Naive thymus-derived CD4-positive, alpha-beta T cell (primary cell): Measurements from ENCODE around the gene EPHA3. TPM values are rescaled to one million over a fixed set of nuclear protein-coding genes. Genes with fewer than 3 reads are reported as not detected.
"Not testable (repeated sequence)": the region's sequence is repeated elsewhere in the genome, so short reads cannot be mapped to it uniquely, and the experiment has no call there.

Experiments used
- ATAC-seq: fragments of 150-1000 bp; cut with Tn5 transposase; 2 replicates; pipeline ENCODE4 v1.10.0; 2021; ENCODE audit warnings: mild to moderate bottlenecking, moderate library complexity
- CTCF ChIA-PET: fragments of 350-600 bp; sonication (Branson Sonifier 250); formaldehyde crosslinking; loops from one replicate; lab custom pipeline; 2021; ENCODE audit warnings: antibody characterized with exemption; lab: Charles Lee
- POLR2A ChIA-PET: fragments of 350-600 bp; sonication (Branson Sonifier 250); formaldehyde crosslinking; loops from one replicate; lab custom pipeline; 2021; ENCODE audit warnings: antibody characterized with exemption, inconsistent platforms; lab: Charles Lee
- DNase-seq, 9 donors: peaks; one replicate each; pipeline versions ENCODE4 v3.0.0 to v3.0.0-alpha.2; 2020 to 2022; ENCODE audit warnings: mixed read lengths in 1 of 9
- H3K27ac ChIP-seq: one replicate; pipeline ENCODE4 v1.7.0; 2013; ENCODE audit warnings: mild to moderate bottlenecking, low read depth, low read length, moderate library complexity
- H3K27me3 ChIP-seq, 2 donors: one replicate each; pipeline ENCODE4 v1.7.0; 2013; ENCODE audit warnings: low read length in 2 of 2, mild to moderate bottlenecking in 2 of 2, moderate library complexity in 2 of 2; ENCODE audit not compliant: control insufficient read depth in 2 of 2, insufficient read depth in 2 of 2
- H3K36me3 ChIP-seq, 3 experiments: 1 replicate in 2 of 3; 2 replicates in 1 of 3; pipeline ENCODE4 v1.7.0; 2013; ENCODE audit warnings: low read length in 3 of 3, mild to moderate bottlenecking in 3 of 3, moderate library complexity in 1 of 3; ENCODE audit not compliant: insufficient read depth in 3 of 3, control insufficient read depth in 2 of 3
- H3K4me1 ChIP-seq, 2 donors: one replicate each; pipeline ENCODE4 v1.7.0; 2013; ENCODE audit warnings: low read length in 2 of 2, mild to moderate bottlenecking in 2 of 2, moderate library complexity in 1 of 2; ENCODE audit not compliant: control insufficient read depth in 2 of 2, insufficient read depth in 2 of 2
- H3K4me3 ChIP-seq: 2 replicates; pipeline ENCODE4 v1.7.0; 2013; ENCODE audit warnings: mild to moderate bottlenecking, low read length
- H3K9me3 ChIP-seq, 3 experiments: 1 replicate in 2 of 3; 2 replicates in 1 of 3; pipeline ENCODE4 v1.7.0; 2013; ENCODE audit warnings: low read length in 3 of 3; ENCODE audit not compliant: control insufficient read depth in 2 of 3
- H3K27ac Mint-ChIP-seq, 9 donors: one replicate each; pipeline ENCODE4 v1.8.0; 2020 to 2022; ENCODE audit warnings: mixed read lengths in 9 of 9, mild to moderate bottlenecking in 8 of 9, moderate library complexity in 5 of 9, inconsistent platforms in 2 of 9
- H3K27me3 Mint-ChIP-seq, 5 donors: one replicate each; pipeline ENCODE4 v1.8.0; 2021 to 2022; ENCODE audit warnings: mixed read lengths in 5 of 5, mild to moderate bottlenecking in 1 of 5
- H3K36me3 Mint-ChIP-seq, 5 donors: one replicate each; pipeline ENCODE4 v1.8.0; 2020 to 2022; ENCODE audit warnings: mixed read lengths in 5 of 5, mild to moderate bottlenecking in 3 of 5, inconsistent platforms in 1 of 5
- H3K4me1 Mint-ChIP-seq, 7 donors: one replicate each; pipeline ENCODE4 v1.8.0; 2020 to 2022; ENCODE audit warnings: mixed read lengths in 7 of 7, mild to moderate bottlenecking in 3 of 7, inconsistent platforms in 1 of 7
- H3K4me3 Mint-ChIP-seq, 10 donors: one replicate each; pipeline ENCODE4 v1.8.0; 2020 to 2022; ENCODE audit warnings: mild to moderate bottlenecking in 10 of 10, mixed read lengths in 10 of 10, moderate library complexity in 6 of 10, inconsistent platforms in 2 of 10
- H3K9me3 Mint-ChIP-seq, 11 donors: one replicate each; pipeline ENCODE4 v1.8.0; 2020 to 2022; ENCODE audit warnings: mixed read lengths in 11 of 11, mild to moderate bottlenecking in 4 of 11, inconsistent platforms in 1 of 11, moderate library complexity in 1 of 11
- intact Hi-C, 2 donors: fragments of 100-400 bp; cut with micrococcal nuclease; formaldehyde crosslinking; loops; one replicate each; pipeline ENCODE4 v1.15.1; 2023
- polyA plus RNA-seq, 2 donors: library from polyadenylated mRNA; unstranded; fragments of 300-500 nt; fragmentation: Illumina TruSeq; gene quantifications; one replicate each; pipeline ENCODE4 v1.2.3, GENCODE V29; 2021
- total RNA-seq, 6 experiments: library from RNA in 5 of 6; stranded (reverse) in 5 of 6; gene quantifications; 1 replicate in 5 of 6; 2 replicates in 1 of 6; pipeline ENCODE4 v1.2.3 and lab custom pipeline; 2021 to 2026

The EPHA3 gene
- total and polyA plus RNA-seq, 7 experiments from 2014 or later = not detected

GRCh38 chr3:89332386-89332785 lies 225.0 kb downstream of the EPHA3 start:
- Mint-ChIP-seq H3K9me3 (peaks cover 0 to 11% (median 4%) of the 10 kb centered on the region in 11 donors), H3K27ac (no peak overlapping the region), H3K36me3 (no peaks in the 10 kb centered on the region), H3K4me3 (no peak overlapping the region), H3K27me3 (no peaks in the 10 kb centered on the region), H3K4me1 (no peaks in the 10 kb centered on the region)
- Histone ChIP-seq H3K9me3 (no peaks in the 10 kb centered on the region), H3K27ac (no peak overlapping the region), H3K27me3 (no peaks in the 10 kb centered on the region), H3K36me3 (no peaks in the 10 kb centered on the region), H3K4me3 (no peak overlapping the region), H3K4me1 (no peaks in the 10 kb centered on the region)
- intact Hi-C loops = no loop called here
- ChIA-PET CTCF (no interaction called here), POLR2A (no interaction called here)
- ATAC-seq (no peak), DNase-seq (no peak)

GRCh38 chr3:89332793-89333192 lies 225.4 kb downstream of the EPHA3 start:
- no peaks in the 10 kb centered on the region for H3K4me1 Mint-ChIP-seq
- POLR2A ChIA-PET = no interaction called here
- H3K4me3 Mint-ChIP-seq = no peak overlapping the region
- H3K9me3 Mint-ChIP-seq = peaks cover 0 to 9% (median 4%) of the 10 kb centered on the region in 11 donors
- CTCF ChIA-PET = no interaction called here
- no peaks in the 10 kb centered on the region for H3K36me3 ChIP-seq
- ATAC-seq (no peak), DNase-seq (no peak)
- H3K27me3 ChIP-seq = no peaks in the 10 kb centered on the region
- no peak overlapping the region for H3K27ac Mint-ChIP-seq
- no peak overlapping the region for H3K27ac ChIP-seq
- H3K9me3 ChIP-seq = no peaks in the 10 kb centered on the region
- H3K4me1 ChIP-seq = no peaks in the 10 kb centered on the region
- no peak overlapping the region for H3K4me3 ChIP-seq
- no peaks in the 10 kb centered on the region for H3K27me3 Mint-ChIP-seq
- H3K36me3 Mint-ChIP-seq = no peaks in the 10 kb centered on the region
- intact Hi-C loops = no loop called here

DNA sequence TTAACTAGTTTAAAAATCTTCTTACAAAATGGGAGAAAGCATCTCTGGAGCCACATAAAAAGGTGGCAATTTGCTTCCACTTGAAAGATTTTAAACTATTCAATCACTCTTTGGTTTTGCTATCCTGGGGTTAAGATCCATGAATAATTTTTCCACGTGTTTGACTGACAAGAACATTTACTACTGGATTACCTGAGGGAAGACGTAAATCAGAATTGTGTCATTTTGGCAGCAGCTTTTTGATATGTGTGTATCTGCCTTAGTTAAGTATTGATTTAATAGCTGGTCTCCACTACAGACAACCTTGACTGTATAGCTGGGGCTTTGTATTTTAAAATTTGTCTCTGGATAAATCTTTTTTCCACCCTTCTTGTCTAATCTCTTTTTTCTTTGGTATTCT lies 228.3 kb downstream of the EPHA3 start:
- Mint-ChIP-seq H3K9me3 (peaks cover 0 to 8% (median 4%) of the 10 kb centered on the region in 11 donors), H3K4me1 (no peaks in the 10 kb centered on the region), H3K36me3 (no peaks in the 10 kb centered on the region), H3K4me3 (no peak overlapping the region), H3K27me3 (no peaks in the 10 kb centered on the region), H3K27ac (no peak overlapping the region)
- Histone ChIP-seq H3K36me3 (no peaks in the 10 kb centered on the region), H3K9me3 (no peaks in the 10 kb centered on the region), H3K4me1 (no peaks in the 10 kb centered on the region), H3K27ac (no peak overlapping the region), H3K4me3 (no peak overlapping the region), H3K27me3 (no peaks in the 10 kb centered on the region)
- CTCF ChIA-PET = no interaction called here
- intact Hi-C loops = no loop called here
- ATAC-seq = no peak
- POLR2A ChIA-PET = no interaction called here
- DNase-seq = no peak

GRCh38 chr3:89340408-89340807 lies 233.0 kb downstream of the EPHA3 start:
- Mint-ChIP-seq H3K9me3 (peaks cover 1 to 13% (median 4%) of the 10 kb centered on the region in 11 donors), H3K27me3 (no peaks in the 10 kb centered on the region), H3K4me3 (no peak overlapping the region), H3K36me3 (no peaks in the 10 kb centered on the region), H3K4me1 (no peaks in the 10 kb centered on the region), H3K27ac (no peak overlapping the region)
- DNase-seq = no peak
- no peaks in the 10 kb centered on the region for H3K4me1 ChIP-seq
- no peak overlapping the region for H3K27ac ChIP-seq
- no peaks in the 10 kb centered on the region for H3K27me3 ChIP-seq
- no peaks in the 10 kb centered on the region for H3K9me3 ChIP-seq
- CTCF ChIA-PET = interaction anchor here (0.7 kb wide), 1 partner anchor 848 kb away, joined by 3 read pairs; no protein-coding TSS in a partner anchor
- POLR2A ChIA-PET = no interaction called here
- intact Hi-C loops = no loop called here
- no peaks in the 10 kb centered on the region for H3K36me3 ChIP-seq
- H3K4me3 ChIP-seq = no peak overlapping the region
- ATAC-seq = no peak

DNA sequence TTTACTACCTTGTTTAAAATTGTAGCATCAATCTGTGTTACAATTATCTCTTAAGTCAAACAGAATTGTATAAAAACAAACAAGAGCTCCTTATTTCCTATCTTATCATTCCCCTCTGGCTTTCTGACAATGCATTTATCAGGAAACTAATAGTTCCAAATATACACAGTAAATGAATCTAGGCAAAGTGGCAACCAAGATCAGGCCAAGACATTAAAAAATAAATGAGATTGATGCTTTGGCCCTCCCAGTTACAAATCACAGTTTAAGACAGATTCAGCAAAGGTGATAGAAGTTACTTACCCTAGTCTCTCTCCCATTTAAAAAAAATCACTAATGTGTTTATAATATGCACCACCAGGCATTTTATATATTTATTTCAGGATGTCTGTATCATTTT lies 236.7 kb downstream of the EPHA3 start:
- Histone ChIP-seq H3K4me3 (no peak overlapping the region), H3K9me3 (no peaks in the 10 kb centered on the region), H3K27ac (no peak overlapping the region), H3K36me3 (no peaks in the 10 kb centered on the region), H3K27me3 (no peaks in the 10 kb centered on the region), H3K4me1 (no peaks in the 10 kb centered on the region)
- Mint-ChIP-seq H3K4me3 (no peak overlapping the region), H3K4me1 (no peaks in the 10 kb centered on the region), H3K27ac (no peak overlapping the region), H3K27me3 (no peaks in the 10 kb centered on the region), H3K36me3 (no peaks in the 10 kb centered on the region), H3K9me3 (peaks cover 0 to 8% (median 4%) of the 10 kb centered on the region in 11 donors)
- intact Hi-C loops = no loop called here
- no peak for ATAC-seq
- ChIA-PET POLR2A (no interaction called here), CTCF (no interaction called here)
- no peak for DNase-seq

- H3K4me1 ChIP-seq, ATAC-seq, H3K27ac ChIP-seq, H3K36me3 ChIP-seq, H3K4me3 ChIP-seq, H3K4me3 Mint-ChIP-seq, CTCF ChIA-PET, H3K36me3 Mint-ChIP-seq, H3K9me3 ChIP-seq, DNase-seq, H3K27ac Mint-ChIP-seq, H3K4me1 Mint-ChIP-seq, POLR2A ChIA-PET, H3K27me3 ChIP-seq, intact Hi-C loops, H3K9me3 Mint-ChIP-seq, H3K27me3 Mint-ChIP-seq: not testable (repeated sequence)
Measured at GRCh38 chr3:89350935-89351334, 243.5 kb downstream of the EPHA3 start.

DNA sequence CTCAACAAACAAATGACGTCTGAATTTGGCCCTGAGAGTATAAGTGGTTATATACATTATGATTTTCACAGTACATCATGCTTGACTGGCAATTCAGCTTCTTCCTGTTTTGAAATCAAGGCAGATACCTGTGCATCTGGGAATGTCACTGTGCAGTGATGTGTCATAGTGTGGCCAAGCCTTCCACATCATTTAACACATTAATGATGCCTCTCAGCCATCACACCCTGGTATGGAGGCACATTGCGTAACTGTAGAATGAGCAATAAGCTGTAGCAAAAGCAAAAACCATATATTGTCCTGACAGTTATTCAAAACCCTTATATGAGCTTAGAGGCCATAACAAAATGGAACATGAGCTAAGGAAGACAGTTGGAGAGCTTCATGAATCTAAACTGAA lies 246.0 kb downstream of the EPHA3 start:
- Histone ChIP-seq H3K27ac (no peak overlapping the region), H3K36me3 (no peaks in the 10 kb centered on the region), H3K27me3 (no peaks in the 10 kb centered on the region), H3K4me1 (no peaks in the 10 kb centered on the region), H3K4me3 (no peak overlapping the region), H3K9me3 (no peaks in the 10 kb centered on the region)
- CTCF ChIA-PET = no interaction called here
- intact Hi-C loops = no loop called here
- POLR2A ChIA-PET = no interaction called here
- H3K36me3 Mint-ChIP-seq = no peaks in the 10 kb centered on the region
- no peak overlapping the region for H3K4me3 Mint-ChIP-seq
- H3K27me3 Mint-ChIP-seq = no peaks in the 10 kb centered on the region
- ATAC-seq (no peak), DNase-seq (no peak)
- peaks cover 0 to 11% (median 5%) of the 10 kb centered on the region in 11 donors for H3K9me3 Mint-ChIP-seq
- no peak overlapping the region for H3K27ac Mint-ChIP-seq
- H3K4me1 Mint-ChIP-seq = no peaks in the 10 kb centered on the region
